Suprapubic skin (tissue), 4 donors: ENCODE measurements around the gene BATF. TPM values are rescaled to one million over a fixed set of nuclear protein-coding genes. Genes with fewer than 3 reads are reported as not detected.

ENCODE experiments used
- DNase-seq, 2 donors: peaks; one replicate each; pipeline ENCODE4 v3.0.0-alpha.2; 2019; ENCODE audit warnings: low spot score in 2 of 2
- H3K27ac ChIP-seq: fragments of 200-600 bp; sonication (generic); one replicate; pipeline ENCODE4 v1.5.1; 2019
- H3K27me3 ChIP-seq: fragments of 200-600 bp; sonication (generic); one replicate; pipeline ENCODE4 v1.5.1; 2019
- H3K36me3 ChIP-seq: fragments of 200-600 bp; sonication (generic); one replicate; pipeline ENCODE4 v1.5.1; 2019
- H3K4me1 ChIP-seq: fragments of 200-600 bp; sonication (generic); one replicate; pipeline ENCODE4 v1.5.1; 2019
- H3K4me3 ChIP-seq: fragments of 200-600 bp; sonication (generic); one replicate; pipeline ENCODE4 v1.5.1; 2019; ENCODE audit warnings: mild to moderate bottlenecking
- H3K9me3 ChIP-seq: fragments of 200-600 bp; sonication (generic); one replicate; pipeline ENCODE4 v1.5.1; 2019
- CTCF ChIP-seq, 2 donors: fragments of 200-600 bp in 1 of 2; fragments of 450-650 bp in 1 of 2; sonication (generic) in 1 of 2; IDR thresholded peaks; one replicate each; pipeline ENCODE4 v1.5.1; 2016 to 2019; ENCODE audit warnings: antibody characterized with exemption in 2 of 2, mild to moderate bottlenecking in 1 of 2, moderate library complexity in 1 of 2
- EP300 ChIP-seq: sonication (generic); formaldehyde crosslinking; IDR thresholded peaks from one replicate; pipeline ENCODE4 v1.6.1; 2017; ENCODE audit warnings: antibody characterized with exemption
- POLR2A ChIP-seq, 2 donors: fragments of 450-650 bp; IDR thresholded peaks; one replicate each; pipeline ENCODE4 v1.6.1; 2017; ENCODE audit warnings: antibody characterized with exemption in 2 of 2, mild to moderate bottlenecking in 2 of 2, moderate library complexity in 2 of 2
- POLR2AphosphoS5 ChIP-seq, 3 donors: sonication (generic); formaldehyde crosslinking; IDR thresholded peaks; one replicate each; pipeline ENCODE4 v1.6.1; 2017; ENCODE audit warnings: antibody characterized with exemption in 3 of 3
- WGBS: methylation state at CpG from one replicate; pipeline ENCODE4 v1.1.5; 2018; 5-methylcytosine and 5-hydroxymethylcytosine counted together
- total RNA-seq, 4 donors: library from RNA; depleted of rRNA; stranded (reverse); fragments of >200 nt; gene quantifications; one replicate each; pipeline ENCODE4 v1.1.0, GENCODE V29; 2016

Gene BATF
- total RNA-seq, 4 donors from 2014 or later: 1.1 to 4.2 (median 1.1) TPM; not detected in 1

- no peak overlapping the region for H3K27ac ChIP-seq
- no peaks in the 10 kb centered on the region for H3K9me3 ChIP-seq
- no peaks in the 10 kb centered on the region for H3K36me3 ChIP-seq
- peaks cover 3% of the 10 kb centered on the region for H3K27me3 ChIP-seq
- no peaks in the 10 kb centered on the region for H3K4me1 ChIP-seq
- TF ChIP-seq EP300: no peak
- TF ChIP-seq CTCF (IDR thresholded peaks at IDR 0.05): no peak
- TF ChIP-seq POLR2AphosphoS5 (IDR thresholded peaks at IDR 0.05): no peak
- no peak for TF ChIP-seq POLR2A (IDR thresholded peaks at IDR 0.05)
- 77% methylated on average over 4 of the region's 4 CpGs for WGBS
- no peak for DNase-seq
- no peak overlapping the region for H3K4me3 ChIP-seq
Measured at GRCh38 chr14:75566321-75566720, 44.1 kb downstream of the BATF start.

GRCh38 chr14:75566752-75567151 is 44.5 kb downstream of the BATF start:
- no peak overlapping the region for H3K4me3 ChIP-seq
- peaks cover 3% of the 10 kb centered on the region for H3K27me3 ChIP-seq
- no peaks in the 10 kb centered on the region for H3K4me1 ChIP-seq
- WGBS: 84% methylated on average over 8 of the region's 8 CpGs
- H3K27ac ChIP-seq: no peak overlapping the region
- TF ChIP-seq POLR2AphosphoS5 (IDR thresholded peaks at IDR 0.05) (no peak), EP300 (no peak), CTCF (IDR thresholded peaks at IDR 0.05) (no peak), POLR2A (IDR thresholded peaks at IDR 0.05) (no peak)
- no peak for DNase-seq
- H3K9me3 ChIP-seq: no peaks in the 10 kb centered on the region
- H3K36me3 ChIP-seq: no peaks in the 10 kb centered on the region

GRCh38 chr14:75568140-75568539 is 45.9 kb downstream of the BATF start:
- Histone ChIP-seq H3K4me3 (no peak overlapping the region), H3K27ac (no peak overlapping the region), H3K27me3 (peaks cover 3% of the 10 kb centered on the region), H3K36me3 (no peaks in the 10 kb centered on the region), H3K4me1 (no peaks in the 10 kb centered on the region), H3K9me3 (no peaks in the 10 kb centered on the region)
- TF ChIP-seq EP300 (no peak), POLR2AphosphoS5 (IDR thresholded peaks at IDR 0.05) (no peak), POLR2A (IDR thresholded peaks at IDR 0.05) (no peak), CTCF (IDR thresholded peaks at IDR 0.05) (no peak)
- DNase-seq: no peak
- WGBS: 90% methylated on average over 7 of the region's 7 CpGs

GRCh38 chr14:75568791-75569190 is 46.5 kb downstream of the BATF start:
- H3K27ac ChIP-seq: no peak overlapping the region
- no peak for DNase-seq
- no peak overlapping the region for H3K4me3 ChIP-seq
- WGBS: 94% methylated on average over 6 of the region's 6 CpGs
- H3K27me3 ChIP-seq: no peaks in the 10 kb centered on the region
- H3K36me3 ChIP-seq: no peaks in the 10 kb centered on the region
- TF ChIP-seq POLR2AphosphoS5 (IDR thresholded peaks at IDR 0.05) (no peak), POLR2A (IDR thresholded peaks at IDR 0.05) (no peak), CTCF (IDR thresholded peaks at IDR 0.05) (no peak), EP300 (no peak)
- no peaks in the 10 kb centered on the region for H3K4me1 ChIP-seq
- no peaks in the 10 kb centered on the region for H3K9me3 ChIP-seq

GRCh38 chr14:75570797-75571196 is 48.5 kb downstream of the BATF start:
- H3K9me3 ChIP-seq: no peaks in the 10 kb centered on the region
- TF ChIP-seq POLR2A (IDR thresholded peaks at IDR 0.05) (no peak), POLR2AphosphoS5 (IDR thresholded peaks at IDR 0.05) (no peak), CTCF (IDR thresholded peaks at IDR 0.05) (no peak), EP300 (no peak)
- H3K4me3 ChIP-seq: no peak overlapping the region
- no peaks in the 10 kb centered on the region for H3K4me1 ChIP-seq
- WGBS: 58% methylated on average over 2 of the region's 2 CpGs
- no peak overlapping the region for H3K27ac ChIP-seq
- H3K27me3 ChIP-seq: no peaks in the 10 kb centered on the region
- DNase-seq: no peak
- H3K36me3 ChIP-seq: no peaks in the 10 kb centered on the region
